Caco-2 (cell line): ENCODE measurements around the gene SMIM24. TPM values are rescaled to one million over a fixed set of nuclear protein-coding genes. Genes with fewer than 3 reads are reported as not detected.

Experiments
- BruUV-seq: library from RNA; stranded (reverse); fragments of 400-500 nt; replicated peaks from 2 replicates; lab custom pipeline; 2021; lab: Mats Ljungman, UMichigan
- CTCF ChIA-PET: fragments of 300-600 bp; sonication (Branson Sonifier 250); formaldehyde crosslinking; loops from one replicate; lab custom pipeline; 2022; ENCODE audit warnings: antibody characterized with exemption; lab: Charles Lee
- POLR2A ChIA-PET: fragments of 300-600 bp; sonication (Branson Sonifier 250); formaldehyde crosslinking; loops from one replicate; lab custom pipeline; 2022; ENCODE audit warnings: antibody characterized with exemption; lab: Charles Lee
- DNase-seq, 2 experiments: peaks; one replicate each; pipeline versions ENCODE4 v3.0.0 to v3.0.0-alpha.2; 2020 to 2022
- H3K27me3 ChIP-seq: replicated peaks from 2 replicates; pipeline ENCODE4 v1.6.0; 2011; ENCODE audit warnings: low read length; ENCODE audit not compliant: control insufficient read depth, insufficient read depth
- H3K36me3 ChIP-seq: 2 replicates; pipeline ENCODE4 v1.5.1; 2011; ENCODE audit warnings: low read length; ENCODE audit not compliant: control insufficient read depth, insufficient read depth
- H3K4me1 ChIP-seq: fragments of 250-450 bp; sonication (Bioruptor Pico); 2 replicates; pipeline ENCODE4 v1.5.1; 2020; ENCODE audit warnings: mild to moderate bottlenecking
- H3K4me3 ChIP-seq: 2 replicates; pipeline ENCODE4 v1.5.1; 2011; ENCODE audit warnings: low read depth, mild to moderate bottlenecking, control low read depth, low read length
- H3K9me3 ChIP-seq: fragments of 250-450 bp; sonication (Bioruptor Pico); 2 replicates; pipeline ENCODE4 v1.5.1; 2020; ENCODE audit warnings: mild to moderate bottlenecking, moderate library complexity
- H3K27ac Mint-ChIP-seq: one replicate; pipeline ENCODE4 v1.8.0; 2022; ENCODE audit warnings: mixed read lengths; ENCODE audit not compliant: unreplicated experiment
- H3K27me3 Mint-ChIP-seq: one replicate; pipeline ENCODE4 v1.8.0; 2022; ENCODE audit warnings: mixed read lengths; ENCODE audit not compliant: insufficient read depth, unreplicated experiment
- H3K36me3 Mint-ChIP-seq: one replicate; pipeline ENCODE4 v1.8.0; 2022; ENCODE audit warnings: mild to moderate bottlenecking, mixed read lengths; ENCODE audit not compliant: insufficient read depth, unreplicated experiment
- H3K4me1 Mint-ChIP-seq: one replicate; pipeline ENCODE4 v1.8.0; 2022; ENCODE audit warnings: low read depth, mixed read lengths; ENCODE audit not compliant: unreplicated experiment
- H3K4me3 Mint-ChIP-seq: one replicate; pipeline ENCODE4 v1.8.0; 2022; ENCODE audit warnings: mild to moderate bottlenecking, moderate library complexity, mixed read lengths; ENCODE audit not compliant: unreplicated experiment
- H3K9me3 Mint-ChIP-seq: one replicate; pipeline ENCODE4 v1.8.0; 2022; ENCODE audit warnings: mixed read lengths; ENCODE audit not compliant: unreplicated experiment
- intact Hi-C: fragments of 100-400 bp; cut with micrococcal nuclease; formaldehyde crosslinking; loops from one replicate; pipeline ENCODE4 v1.10.0; 2022; ENCODE audit not compliant: unreplicated experiment
- total RNA-seq: library from RNA; stranded (reverse); gene quantifications from 2 replicates; pipeline ENCODE4 v1.2.3, GENCODE V29; 2022
- TF ChIP-seq, protein P1 (sequence below), 2 experiments: fragments of 200-600 bp in 1 of 2; IDR thresholded peaks; 1 replicate in 1 of 2; 2 replicates in 1 of 2; pipeline versions ENCODE4 v1.5.1 to v1.8.0; 2011 to 2022; ENCODE audit warnings: antibody characterized with exemption in 1 of 2, control low read depth in 1 of 2, inconsistent platforms in 1 of 2, low read depth in 1 of 2, low read length in 1 of 2, mild to moderate bottlenecking in 1 of 2, moderate library complexity in 1 of 2; ENCODE audit not compliant: insufficient read depth in 1 of 2, severe bottlenecking in 1 of 2, unreplicated experiment in 1 of 2

SMIM24 gene
- total RNA-seq, 1 experiment from 2014 or later, result 1.7 TPM

DNA sequence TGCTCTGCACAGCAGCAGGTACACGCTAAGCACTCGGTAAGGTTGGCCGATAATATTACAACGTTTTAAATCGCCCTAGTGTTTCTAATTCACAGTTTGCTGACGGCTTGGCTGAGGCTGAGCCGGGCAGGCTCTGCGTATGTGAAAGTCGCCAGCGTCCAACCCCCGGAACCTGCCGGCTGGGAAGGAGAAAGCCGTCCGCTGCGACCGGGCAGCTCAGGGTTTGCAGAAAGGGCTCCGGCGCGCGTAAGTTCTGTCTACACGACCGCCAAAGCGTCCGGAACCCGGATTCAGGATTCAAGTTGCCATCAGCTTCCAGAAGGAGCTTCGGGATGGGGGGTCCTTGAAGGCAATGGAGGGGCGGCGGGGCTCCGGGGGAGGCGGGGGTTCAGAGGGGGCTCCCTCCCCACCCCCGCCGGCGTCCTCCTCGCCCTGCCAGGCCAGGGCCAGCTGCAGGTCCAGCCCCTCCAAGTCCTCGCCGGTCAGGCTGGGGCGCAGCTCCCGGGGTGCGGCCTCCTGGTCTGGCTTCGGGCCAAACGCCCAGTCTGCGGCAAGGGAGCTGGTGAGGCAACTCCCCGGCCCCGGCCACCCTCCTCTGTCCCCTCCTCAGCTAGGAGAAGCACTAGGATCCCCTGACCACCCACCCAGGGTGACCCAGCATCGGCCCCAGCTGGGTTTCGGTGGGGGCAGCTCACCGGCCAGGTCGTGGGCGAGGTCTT, 2.3 kb upstream of the SMIM24 start:
- CTCF ChIA-PET, result no interaction called here
- no TSS peak for BruUV-seq
- no peaks in the 10 kb centered on the region for H3K27me3 Mint-ChIP-seq
- H3K4me3 Mint-ChIP-seq, result no peak overlapping the region
- no peaks in the 10 kb centered on the region for H3K9me3 Mint-ChIP-seq
- DNase-seq, result no peak
- TF ChIP-seq, protein P1, sequence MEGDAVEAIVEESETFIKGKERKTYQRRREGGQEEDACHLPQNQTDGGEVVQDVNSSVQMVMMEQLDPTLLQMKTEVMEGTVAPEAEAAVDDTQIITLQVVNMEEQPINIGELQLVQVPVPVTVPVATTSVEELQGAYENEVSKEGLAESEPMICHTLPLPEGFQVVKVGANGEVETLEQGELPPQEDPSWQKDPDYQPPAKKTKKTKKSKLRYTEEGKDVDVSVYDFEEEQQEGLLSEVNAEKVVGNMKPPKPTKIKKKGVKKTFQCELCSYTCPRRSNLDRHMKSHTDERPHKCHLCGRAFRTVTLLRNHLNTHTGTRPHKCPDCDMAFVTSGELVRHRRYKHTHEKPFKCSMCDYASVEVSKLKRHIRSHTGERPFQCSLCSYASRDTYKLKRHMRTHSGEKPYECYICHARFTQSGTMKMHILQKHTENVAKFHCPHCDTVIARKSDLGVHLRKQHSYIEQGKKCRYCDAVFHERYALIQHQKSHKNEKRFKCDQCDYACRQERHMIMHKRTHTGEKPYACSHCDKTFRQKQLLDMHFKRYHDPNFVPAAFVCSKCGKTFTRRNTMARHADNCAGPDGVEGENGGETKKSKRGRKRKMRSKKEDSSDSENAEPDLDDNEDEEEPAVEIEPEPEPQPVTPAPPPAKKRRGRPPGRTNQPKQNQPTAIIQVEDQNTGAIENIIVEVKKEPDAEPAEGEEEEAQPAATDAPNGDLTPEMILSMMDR (IDR thresholded peaks at IDR 0.05; ENCODE audit: insufficient read depth in 1 of 2, low read depth in 1 of 2, low read length in 1 of 2, severe bottlenecking in 1 of 2, unreplicated experiment in 1 of 2), result no peak
- no peaks in the 10 kb centered on the region for H3K9me3 ChIP-seq
- H3K4me3 ChIP-seq, result no peak overlapping the region
- no peaks in the 10 kb centered on the region for H3K36me3 ChIP-seq
- intact Hi-C loops, result no loop called here
- no peak overlapping the region for H3K27ac Mint-ChIP-seq
- H3K36me3 Mint-ChIP-seq, result peaks cover 21% of the 10 kb centered on the region
- no peaks in the 10 kb centered on the region for H3K27me3 ChIP-seq
- H3K4me1 ChIP-seq, result peaks cover 21% of the 10 kb centered on the region
- peaks cover 5% of the 10 kb centered on the region for H3K4me1 Mint-ChIP-seq
- POLR2A ChIA-PET, result no interaction called here

DNA sequence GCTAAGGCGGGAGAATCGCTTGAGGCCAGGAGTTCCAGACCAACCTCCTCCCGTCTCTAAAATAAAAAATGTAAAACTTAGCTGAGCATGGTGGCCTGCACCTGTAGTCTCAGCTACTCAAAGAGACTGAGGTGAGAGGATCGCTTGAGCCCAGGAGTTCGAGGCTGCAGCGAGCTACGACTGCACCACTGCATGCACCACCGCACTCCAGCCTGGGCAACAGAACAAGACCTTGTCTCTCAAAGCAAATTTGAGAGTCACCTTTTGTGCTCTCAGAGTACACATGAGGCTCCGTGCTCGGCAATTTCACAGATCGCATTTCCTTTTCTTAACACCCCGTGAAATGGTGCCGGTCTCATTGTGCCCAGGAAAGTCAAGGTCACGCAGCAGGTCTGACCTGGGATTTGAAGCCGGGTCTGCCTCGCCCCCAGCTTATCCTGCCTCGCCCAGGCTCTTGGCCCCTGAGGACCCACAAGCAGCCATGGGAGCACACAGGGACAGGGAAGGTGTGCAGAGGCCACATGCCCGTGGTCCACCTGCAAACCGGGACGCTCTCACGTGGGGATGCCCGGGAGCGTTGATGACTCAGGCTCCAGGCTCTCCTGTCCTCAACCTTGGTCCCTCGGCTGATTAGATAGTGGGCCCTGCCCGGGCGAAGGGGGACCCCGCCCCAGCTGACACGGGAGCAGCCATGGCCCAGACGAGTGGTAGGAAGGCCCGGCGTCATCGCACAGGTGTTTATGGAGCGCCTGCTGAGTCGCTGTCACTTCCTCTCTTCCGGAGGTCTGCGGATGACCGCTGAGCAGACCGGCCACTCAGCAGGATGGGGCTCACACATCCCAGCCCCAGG, 1.1 kb upstream of the SMIM24 start:
- peak; percentile 62 to 85 for DNase-seq
- TF ChIP-seq, protein P1 (IDR thresholded peaks at IDR 0.05; ENCODE audit: insufficient read depth in 1 of 2, low read depth in 1 of 2, low read length in 1 of 2, severe bottlenecking in 1 of 2, unreplicated experiment in 1 of 2), result no peak
- ChIA-PET CTCF (no interaction called here), POLR2A (no interaction called here)
- Histone ChIP-seq H3K4me3 (no peak overlapping the region), H3K9me3 (no peaks in the 10 kb centered on the region), H3K4me1 (peaks cover 21% of the 10 kb centered on the region), H3K27me3 (no peaks in the 10 kb centered on the region), H3K36me3 (no peaks in the 10 kb centered on the region)
- Mint-ChIP-seq H3K4me3 (no peak overlapping the region), H3K4me1 (peaks cover 5% of the 10 kb centered on the region), H3K27ac (peak overlapping the region; percentile 64), H3K27me3 (no peaks in the 10 kb centered on the region), H3K36me3 (peaks cover 21% of the 10 kb centered on the region), H3K9me3 (no peaks in the 10 kb centered on the region)
- no TSS peak for BruUV-seq
- intact Hi-C loops, result no loop called here

DNA sequence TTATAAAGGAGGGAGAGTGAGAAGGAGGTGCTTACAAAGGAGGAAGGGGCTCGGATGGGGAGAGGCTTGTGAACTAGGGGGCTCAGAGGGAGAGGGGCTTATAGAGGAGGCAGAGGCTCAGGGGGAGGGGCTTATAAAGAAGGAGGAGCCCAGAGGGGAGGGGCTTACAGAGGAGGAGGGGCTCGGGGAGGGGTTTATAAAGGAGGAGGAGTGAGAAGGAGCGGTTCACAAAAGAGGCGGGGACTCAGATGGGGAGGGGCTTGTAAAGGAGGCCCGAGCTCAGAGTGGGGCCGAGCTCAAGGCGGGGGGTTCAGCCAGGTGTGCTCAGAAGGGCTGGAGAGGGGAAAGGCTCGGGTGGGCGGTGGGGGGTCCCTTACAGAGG, 500 bp downstream of the SMIM24 start:
- Histone ChIP-seq H3K36me3 (no peaks in the 10 kb centered on the region), H3K27me3 (no peaks in the 10 kb centered on the region), H3K4me3 (no peak overlapping the region), H3K9me3 (no peaks in the 10 kb centered on the region), H3K4me1 (peaks cover 26% of the 10 kb centered on the region)
- no peak for DNase-seq
- Mint-ChIP-seq H3K4me3 (no peak overlapping the region), H3K4me1 (peaks cover 5% of the 10 kb centered on the region), H3K27me3 (no peaks in the 10 kb centered on the region), H3K36me3 (peaks cover 11% of the 10 kb centered on the region), H3K9me3 (no peaks in the 10 kb centered on the region), H3K27ac (no peak overlapping the region)
- CTCF ChIA-PET, result interaction anchor here (0.7 kb wide), 2 partner anchors 12 to 51 kb away, joined by 3 to 12 read pairs; no protein-coding TSS in a partner anchor
- TF ChIP-seq, protein P1 (IDR thresholded peaks at IDR 0.05; ENCODE audit: insufficient read depth in 1 of 2, low read depth in 1 of 2, low read length in 1 of 2, severe bottlenecking in 1 of 2, unreplicated experiment in 1 of 2), result no peak
- BruUV-seq, result no TSS peak
- intact Hi-C loops, result no loop called here
- POLR2A ChIA-PET, result no interaction called here
